HG02763 (cell line): ENCODE measurements around the gene HOXA3.

Source experiments
- ATAC-seq: cut with Tn5 transposase; IDR thresholded peaks from one replicate; pipeline ENCODE4 v1.9.1; 2021; ENCODE audit warnings: mild to moderate bottlenecking, moderate library complexity; ENCODE audit not compliant: unreplicated experiment

Gene HOXA3

DNA sequence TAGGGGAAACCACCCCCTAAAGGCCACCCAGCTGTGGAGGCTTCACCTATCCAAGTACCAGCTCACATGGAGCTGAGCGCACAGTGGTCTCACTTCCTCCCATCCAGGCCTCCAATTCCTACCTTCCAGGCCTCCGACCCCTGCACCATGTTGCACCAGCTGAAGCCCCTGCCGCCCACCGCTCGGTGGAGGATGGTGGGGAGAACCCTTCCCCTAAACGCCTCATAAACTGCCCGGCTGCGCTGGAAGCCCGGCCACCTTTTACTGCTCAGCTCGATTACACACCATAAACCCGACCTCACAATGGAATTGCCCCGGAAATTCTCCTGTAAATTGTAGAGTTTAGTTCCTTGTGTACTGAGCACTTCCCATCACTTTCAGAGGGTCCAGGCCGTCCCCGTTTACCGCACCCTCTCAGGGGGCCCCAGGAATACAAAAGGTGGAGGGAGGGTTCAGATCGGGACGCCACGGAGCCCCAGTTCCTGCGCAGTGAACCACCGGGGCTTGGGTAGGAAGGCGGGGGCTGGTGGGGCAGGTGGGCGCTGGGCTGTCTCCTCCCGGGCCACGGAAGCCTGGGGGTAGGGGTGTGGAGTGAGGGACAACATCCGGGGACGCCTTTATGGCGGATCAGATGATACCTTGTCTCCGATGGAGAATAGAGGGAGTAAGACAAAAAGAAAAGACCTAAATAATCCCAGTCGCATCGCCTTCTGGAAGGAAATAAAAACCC is 5.5 kb upstream of the HOXA3 start:
- ATAC-seq: no peak

DNA sequence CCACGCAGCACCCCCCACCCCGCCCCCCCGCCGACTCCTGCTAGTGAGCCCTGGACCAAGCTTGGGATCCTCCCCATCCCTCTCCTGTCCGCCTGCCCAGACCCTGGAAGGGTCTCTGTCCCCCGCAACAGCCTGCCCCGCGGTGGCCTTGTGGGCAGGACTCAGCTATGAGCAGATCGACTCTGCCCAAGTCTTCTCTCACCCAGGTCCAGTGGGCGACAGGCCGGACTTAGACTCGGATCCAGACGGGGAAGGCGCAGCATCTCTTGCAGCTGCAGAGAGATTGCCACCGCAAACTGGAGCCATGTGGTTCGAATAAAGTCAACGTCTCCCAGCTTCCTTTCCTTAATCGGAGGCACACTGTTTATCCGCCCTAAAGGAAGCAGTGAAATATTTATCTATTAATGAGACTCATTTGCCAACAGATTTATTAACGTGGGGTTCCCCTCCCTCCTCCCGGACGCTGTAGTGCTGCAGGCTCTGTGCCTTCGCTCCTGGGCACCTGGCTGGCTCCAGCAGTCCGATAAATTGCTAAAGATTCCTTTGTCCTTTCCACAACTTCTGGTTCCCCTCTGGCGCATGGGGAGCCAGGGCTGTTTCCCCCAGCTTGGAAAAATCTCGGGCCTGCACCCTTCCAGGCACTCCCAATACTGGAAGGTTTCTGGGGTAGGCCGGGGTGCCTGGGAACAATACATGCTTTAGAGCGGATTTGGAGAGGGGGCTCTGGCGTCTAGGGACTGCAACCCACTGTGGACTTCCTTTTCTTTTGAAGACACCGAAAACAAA is 4.7 kb upstream of the HOXA3 start:
- no peak for ATAC-seq

DNA sequence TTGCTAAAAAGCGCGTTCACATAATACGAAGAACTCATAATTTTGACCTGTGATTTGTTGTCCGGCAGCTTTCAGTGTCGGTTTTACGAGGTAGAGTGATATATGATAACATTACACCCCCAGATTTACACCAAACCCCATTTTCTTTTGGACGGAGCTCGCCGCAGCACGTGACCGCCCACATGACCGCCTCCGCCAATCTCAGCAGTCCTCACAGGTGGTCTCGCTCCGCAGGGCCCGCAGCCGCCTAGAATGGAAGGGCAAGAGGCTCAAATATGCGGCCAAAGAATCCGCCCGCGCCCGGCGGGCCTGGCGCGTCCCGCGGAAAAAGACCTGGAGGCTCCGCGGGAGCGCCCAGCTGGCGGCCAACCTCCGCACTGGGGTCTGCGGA is 4.1 kb upstream of the HOXA3 start, which contains the start of gene HOXA7:
TSS of gene HOXA7 (minus strand) at position 168 of the 391 bp plus-strand sequence. CDS start at position 38, 130 bp downstream.
- ATAC-seq: no peak

DNA sequence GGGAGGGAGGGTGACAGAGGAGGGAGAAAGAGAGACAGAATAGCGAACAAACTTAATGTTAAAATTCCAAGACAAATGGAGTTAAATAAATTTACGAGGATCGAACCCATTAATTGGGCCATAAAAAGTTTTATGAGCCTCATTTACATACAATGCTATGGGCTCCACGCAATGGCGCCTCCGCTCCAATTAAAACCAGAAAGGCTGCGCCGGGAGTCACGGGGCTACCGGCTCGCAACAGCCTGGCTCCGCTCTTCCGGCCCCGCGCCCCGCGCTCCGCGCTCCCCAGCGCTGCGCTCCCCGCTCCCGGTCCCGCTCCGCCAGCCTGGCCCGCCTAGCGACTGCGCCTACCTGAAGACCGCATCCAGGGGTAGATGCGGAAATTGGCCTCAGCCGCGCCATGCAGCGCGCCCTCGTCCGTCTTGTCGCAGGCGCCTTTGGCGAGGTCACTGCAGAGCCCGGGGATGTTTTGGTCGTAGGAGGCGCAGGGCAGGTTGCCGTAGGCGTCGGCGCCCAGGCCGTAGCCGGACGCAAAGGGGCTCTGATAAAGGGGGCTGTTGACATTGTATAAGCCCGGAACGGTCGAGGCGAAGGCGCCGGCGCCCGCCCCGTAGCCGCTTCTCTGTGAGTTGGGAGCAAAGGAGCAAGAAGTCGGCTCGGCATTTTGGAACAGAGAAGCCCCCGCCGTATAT is 3.6 kb upstream of the HOXA3 start:
- no peak for ATAC-seq

DNA sequence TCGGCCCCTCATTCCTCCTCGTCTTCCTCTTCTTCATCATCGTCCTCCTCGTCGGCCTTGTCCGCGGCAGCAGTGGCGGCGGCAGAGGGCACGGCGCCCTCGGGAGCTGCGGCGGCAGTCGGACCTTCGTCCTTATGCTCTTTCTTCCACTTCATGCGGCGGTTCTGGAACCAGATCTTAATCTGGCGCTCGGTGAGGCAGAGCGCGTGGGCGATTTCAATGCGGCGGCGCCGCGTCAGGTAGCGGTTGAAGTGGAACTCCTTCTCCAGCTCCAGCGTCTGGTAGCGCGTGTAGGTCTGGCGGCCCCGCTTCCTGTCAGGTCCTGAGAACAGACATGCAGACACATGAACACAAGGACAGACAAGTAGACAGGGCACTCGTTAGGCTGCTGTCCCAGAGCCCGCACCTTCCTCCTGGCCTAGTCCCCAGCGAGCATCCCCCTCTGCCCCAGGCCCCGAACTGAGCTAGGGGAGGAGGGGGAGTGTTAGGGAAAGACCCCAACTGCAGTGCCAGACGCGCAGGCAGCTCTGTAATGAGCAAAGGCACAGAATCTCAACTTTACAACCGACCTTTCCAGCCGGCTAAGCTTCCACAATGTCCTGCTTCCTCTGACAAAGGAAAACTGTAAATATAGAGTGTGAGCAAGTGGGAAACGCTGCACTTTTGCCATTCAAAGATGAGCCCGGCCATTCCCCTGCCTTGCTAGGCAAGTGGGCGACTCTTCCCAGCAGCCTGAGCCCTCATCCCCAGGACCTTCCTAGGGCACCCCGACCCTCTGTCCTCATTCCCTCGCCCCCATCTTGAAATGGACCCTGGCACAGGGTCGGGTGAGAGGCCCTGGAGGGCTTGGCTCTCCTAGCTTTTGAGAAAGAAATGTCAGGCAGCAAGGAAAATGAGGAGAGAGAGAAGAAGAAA is 2.8 kb upstream of the HOXA3 start:
- no peak for ATAC-seq

DNA sequence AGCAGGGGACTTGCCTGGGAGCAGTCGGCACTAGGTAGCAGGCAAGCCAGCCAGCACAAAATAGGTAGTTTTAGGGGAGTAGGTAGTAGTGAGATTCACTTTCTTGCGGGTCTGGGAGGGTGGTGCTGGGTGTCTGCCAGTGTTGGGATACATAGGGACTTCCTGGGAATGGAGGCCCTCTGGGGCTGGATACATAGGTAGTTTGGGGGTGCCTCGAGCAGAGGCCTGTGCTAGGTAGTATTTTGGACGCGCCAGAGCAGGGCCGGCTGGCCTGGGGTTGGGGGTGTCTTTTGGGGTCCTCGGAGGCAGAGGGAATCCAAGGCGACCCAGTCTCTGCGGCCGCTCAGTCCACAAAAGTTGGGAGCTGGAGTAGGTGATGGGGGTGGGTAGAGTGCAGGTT is 2.0 kb upstream of the HOXA3 start:
- no peak for ATAC-seq

DNA sequence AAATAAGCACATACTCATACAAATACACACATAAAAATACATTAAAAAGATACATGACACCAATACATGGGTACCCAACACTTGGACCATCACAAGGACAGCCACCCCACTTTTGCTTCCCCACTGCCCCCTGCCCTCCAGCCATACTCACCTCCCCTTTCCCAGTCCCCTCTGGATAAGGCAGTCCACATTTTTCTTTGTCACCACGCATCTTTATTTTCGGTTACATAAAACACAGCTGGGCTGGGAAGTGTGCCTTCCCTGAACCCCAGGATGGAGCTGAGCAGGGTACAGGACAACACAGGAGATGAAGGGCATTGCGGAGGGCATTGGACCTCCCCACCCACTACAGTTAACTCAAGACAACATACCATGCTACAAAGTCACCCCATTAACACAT is 1.1 kb upstream of the HOXA3 start:
- ATAC-seq: no peak

DNA sequence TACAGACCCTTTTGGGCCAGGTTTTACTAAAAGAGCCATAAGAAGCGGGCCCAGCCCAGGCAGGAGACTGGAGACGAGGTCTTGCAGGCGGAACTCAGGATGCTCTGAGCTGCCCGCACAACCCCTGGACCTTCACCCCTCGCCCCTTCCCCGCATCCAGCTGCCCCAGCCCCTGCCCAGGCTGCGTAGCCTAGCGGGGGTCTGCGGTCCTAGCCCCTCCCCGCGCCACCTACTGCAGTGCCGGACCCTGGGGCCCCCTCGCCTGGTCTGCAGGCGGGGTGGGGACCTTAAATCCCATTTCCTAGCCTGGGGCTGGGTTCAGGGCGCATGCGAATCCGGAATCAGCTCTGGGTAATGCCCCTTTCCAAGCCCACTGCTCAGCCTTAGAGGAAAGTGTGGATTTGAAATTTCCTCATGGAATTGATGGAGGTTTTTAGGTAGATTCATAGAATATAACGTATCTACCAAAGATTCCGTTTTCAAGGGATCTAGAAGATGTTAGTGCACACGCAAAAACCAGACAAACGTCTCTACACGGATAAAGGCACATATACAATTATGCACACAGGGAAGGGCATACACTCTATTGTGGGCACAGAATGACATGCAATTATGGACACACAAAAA is 546 bp upstream of the HOXA3 start:
- no peak for ATAC-seq

DNA sequence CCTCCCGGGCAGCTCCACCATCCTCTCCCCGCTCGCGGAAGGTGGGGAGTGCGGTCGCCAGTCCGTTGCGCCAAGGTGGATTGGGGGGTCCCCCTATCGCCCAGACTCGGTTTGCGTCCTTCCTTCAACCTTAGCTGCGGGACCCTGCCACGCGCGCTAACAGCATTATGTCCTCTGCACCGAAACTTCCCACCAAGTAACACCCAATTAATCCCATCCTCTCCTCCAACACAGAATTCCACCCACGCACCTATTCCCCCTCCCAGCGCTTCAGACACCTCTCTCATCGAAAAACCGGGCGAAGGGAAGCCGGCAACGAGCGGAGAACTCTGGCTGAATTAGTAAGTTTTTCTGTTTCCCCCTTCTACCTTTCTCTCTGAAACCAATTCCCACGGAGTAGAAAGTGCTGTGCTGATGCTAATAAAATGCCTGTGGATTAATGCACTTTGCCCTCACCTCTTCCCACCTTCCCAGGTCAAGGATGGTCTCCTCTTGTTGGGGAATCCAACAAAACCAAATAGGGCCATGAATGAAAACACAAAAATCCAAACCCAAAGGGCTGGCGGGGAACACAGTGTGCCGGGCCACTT is 947 bp downstream of the HOXA3 start:
- ATAC-seq: no peak

DNA sequence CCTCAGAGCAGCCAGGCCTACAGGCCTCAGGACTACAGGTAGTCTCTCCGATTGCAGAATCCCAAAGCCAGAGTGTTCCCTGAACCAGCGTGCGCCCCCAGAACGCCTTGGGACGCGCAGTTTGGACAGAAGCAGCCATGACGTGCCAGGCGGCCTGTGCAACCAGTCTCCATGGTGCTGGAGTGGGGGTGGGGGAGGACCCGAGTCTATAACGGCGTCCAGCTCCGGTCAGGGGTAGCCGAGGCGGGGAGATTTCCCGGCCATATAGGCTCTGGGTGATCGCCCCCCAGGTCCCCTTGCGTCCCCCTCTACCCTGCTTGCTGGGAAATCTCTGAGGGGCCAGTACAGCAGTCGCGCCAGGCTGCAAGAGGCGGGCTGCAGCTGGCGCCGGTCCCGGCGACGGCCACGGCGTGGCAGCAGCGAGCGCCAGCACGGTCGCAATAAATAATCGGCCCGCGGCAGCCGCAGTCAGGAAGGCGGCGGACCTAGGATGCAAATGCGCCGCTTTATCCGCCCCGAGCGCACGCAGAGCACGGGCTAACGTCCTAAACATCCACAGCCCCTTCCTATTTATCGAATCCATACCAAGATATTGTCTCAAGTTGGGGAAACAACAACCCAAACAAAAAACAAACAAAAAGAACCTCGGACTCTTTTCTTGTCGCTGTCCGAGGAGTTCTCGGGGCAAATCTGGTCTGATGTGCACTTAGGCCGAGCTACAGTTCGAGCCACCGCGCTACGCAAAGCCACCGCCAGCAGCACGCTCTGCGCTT is 1.6 kb downstream of the HOXA3 start:
- peak; percentile 78 for ATAC-seq

DNA sequence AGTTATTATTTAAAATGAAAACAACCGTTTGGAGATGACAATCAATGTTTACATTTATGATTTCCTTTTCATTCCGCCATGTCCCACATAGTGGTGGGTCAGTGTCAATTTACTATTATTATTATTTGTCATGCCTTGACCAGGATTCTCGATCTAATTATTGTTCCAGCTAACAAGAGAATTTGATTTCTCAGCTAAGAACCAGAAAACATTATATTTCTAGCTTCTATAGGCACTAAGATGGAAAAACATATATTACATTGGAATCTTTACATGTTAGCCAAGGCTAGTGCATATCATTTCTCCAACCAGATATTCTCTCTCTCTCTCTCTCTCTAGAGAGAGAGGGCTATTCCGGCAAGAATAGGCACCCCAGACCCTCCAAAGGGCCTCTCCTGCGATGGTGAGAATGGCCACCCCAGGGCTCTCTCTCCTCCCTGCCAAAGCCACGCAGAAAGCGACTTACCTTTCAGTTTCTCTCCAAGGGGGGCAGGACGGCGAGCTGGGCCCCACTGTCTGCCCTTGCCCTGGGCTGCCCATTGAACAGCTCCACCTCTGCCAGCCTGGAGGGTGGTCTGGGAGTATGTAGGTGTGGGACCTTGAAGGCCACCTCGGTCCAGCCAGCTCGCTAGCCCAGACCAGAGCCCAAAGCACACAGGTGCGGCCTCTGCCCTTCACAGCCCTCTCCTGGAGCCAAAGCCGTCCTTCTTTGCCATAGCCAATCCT is 2.4 kb downstream of the HOXA3 start:
- no peak for ATAC-seq

DNA sequence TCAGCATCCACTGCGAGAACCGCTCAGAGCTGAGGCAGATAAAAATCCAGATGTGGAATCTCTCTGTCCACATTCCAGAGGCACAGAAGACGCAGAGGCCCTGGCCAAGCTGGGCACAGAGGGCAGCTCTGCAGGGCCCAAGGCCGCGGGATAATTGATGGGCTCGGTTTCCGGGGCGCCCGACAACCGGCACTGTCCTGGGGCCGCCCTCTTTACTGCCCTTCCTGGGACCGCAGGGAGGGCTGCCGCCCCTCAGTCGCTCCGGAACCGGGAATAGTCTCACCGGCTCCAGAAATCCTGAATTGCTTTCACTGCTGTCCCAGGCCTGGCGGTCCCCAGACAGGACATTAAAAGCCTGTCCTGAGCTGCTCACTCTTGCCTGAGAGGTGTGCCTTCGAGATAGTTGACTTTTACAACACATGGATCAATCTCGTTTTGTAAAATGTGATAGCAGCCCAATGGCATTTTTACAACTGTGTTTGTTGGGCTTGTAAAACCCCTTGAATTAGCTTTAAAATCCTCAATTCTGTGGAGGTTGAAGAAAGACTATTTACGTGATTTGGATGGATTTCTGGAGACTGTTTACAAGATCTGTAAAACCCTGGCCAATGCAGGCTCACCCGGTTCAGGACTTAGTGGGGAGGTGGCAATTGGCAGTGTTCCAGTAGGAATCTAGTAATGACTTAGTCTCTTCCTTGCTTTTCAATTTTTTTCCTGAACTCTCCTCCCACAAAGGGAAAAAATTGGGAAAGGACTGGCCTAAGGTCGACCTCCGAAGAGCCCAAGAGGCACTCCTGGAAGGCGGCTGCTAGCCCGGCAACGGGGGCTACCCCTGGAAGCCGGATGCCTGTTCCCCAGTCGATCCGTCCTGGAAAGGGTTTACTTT is 3.4 kb downstream of the HOXA3 start:
- no peak for ATAC-seq

DNA sequence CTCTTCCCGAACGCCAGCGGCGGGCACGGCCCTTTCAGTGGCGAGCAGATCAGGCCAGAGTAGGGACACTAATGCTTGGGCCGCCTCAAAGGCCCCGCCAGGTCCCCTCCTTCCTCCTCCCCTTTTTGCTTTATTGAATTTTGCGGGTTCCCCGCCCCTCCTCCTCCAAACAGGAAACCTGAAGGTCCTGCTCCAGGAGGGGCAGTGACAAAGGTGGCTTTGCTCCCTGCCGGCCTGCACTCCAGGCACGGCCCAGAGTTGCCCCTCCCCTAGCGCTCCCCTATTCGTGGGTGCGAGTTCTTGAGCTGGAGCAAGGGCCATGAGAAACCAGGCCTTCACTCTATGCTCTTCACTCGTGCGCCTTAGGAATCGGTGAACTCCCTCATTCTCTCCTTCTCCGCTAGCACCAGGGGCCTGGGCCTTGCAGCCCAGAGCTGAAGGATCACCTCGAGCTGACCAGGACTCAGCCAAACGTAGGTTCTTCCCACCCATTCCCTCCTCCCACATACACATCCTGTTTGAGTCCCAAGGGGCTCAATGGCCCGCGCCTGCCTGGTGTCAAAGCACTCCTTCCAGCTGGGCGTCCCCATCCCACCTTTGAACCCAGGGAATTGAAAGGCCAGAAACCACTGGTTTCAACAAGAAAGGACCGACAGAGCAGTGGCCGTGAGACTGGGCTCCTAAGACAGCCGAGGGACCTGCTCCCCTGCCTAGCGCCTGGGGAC is 4.2 kb downstream of the HOXA3 start:
- ATAC-seq: no peak

DNA sequence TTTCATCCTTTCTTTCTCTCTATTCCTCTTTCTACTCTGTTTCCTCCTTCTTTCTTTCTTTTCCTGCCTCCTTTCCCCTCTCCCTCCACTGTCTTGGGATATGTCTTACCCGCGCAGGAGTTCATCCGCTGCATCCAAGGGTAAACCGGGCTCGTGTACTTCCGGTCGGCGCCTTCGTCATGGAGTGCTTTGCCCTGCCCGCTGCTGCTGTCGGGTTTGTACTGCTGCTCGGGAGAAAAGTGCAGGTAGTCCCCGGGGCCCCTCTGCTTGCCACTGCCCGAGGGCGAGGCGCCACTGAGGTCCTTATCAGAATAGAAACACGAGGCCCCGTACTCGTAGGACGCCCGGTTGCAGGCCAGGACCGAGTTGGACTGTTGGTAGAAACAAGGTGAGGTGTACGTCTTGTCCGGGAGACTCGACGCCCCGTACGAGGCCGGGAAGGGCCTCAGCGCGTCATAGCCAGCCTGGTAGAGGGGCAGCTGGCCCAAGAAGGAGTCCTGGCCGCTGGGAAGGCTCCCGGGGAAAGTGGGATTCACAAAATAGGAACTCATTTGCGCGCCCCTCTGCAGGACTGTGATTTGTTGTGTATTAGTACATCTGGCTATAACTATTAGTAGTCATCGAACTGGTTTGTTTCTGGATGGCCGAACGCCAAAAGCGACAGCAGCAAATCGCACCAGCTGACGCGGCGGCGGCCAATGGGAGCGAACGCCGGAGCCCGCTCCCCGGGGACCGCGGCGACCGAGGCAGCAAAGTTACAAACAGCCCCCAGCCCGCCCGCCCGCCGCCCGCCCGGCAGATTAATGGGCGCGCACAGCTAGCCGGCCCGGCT is 5.0 kb downstream of the HOXA3 start, which contains the start of gene HOXA6:
TSS of gene HOXA6 (minus strand) at position 576 of the 832 bp plus-strand sequence. CDS start at position 551, 25 bp downstream.
- ATAC-seq: no peak

DNA sequence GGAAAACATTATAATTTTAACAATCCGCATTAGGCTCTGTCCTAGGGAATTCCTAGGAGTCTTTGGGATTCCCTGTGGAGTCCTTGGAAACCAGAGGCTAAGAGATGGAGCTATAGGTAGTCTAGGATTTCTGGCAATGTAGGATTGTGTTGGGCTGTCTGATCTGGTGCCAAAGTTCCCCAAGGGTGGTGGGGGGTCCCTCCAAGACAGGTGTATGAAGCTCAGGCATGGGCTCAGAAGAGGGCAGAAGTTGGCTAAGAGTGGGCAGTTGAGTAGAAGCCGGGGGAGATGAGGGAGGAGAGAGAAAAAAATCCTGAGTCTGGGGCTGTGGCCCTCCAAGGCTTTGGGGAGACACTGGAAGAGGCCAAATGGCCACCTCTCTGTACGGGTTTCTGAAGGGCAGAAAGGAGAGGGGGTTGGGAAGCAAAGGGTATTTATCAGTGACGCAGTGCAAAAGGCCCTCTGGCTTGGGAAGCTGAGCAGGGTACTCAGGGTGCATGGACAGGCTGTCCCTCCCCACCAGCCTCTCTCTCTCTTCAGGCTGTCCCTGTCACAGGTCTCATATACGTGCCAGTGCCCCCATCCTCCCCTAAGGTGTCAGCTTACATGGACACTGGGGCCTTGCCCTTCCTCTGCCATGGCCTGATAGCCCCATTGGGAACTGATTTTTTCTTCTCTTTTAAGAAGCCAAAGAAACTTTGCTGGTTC is 5.7 kb downstream of the HOXA3 start:
- no peak for ATAC-seq
